GM21723 (cell line): Measurements from ENCODE around the gene GBX1.

Source experiments
- ATAC-seq: cut with Tn5 transposase; IDR thresholded peaks from one replicate; pipeline ENCODE4 v1.9.1; 2021; ENCODE audit warnings: mild to moderate bottlenecking, moderate library complexity; ENCODE audit not compliant: unreplicated experiment

Gene GBX1

DNA sequence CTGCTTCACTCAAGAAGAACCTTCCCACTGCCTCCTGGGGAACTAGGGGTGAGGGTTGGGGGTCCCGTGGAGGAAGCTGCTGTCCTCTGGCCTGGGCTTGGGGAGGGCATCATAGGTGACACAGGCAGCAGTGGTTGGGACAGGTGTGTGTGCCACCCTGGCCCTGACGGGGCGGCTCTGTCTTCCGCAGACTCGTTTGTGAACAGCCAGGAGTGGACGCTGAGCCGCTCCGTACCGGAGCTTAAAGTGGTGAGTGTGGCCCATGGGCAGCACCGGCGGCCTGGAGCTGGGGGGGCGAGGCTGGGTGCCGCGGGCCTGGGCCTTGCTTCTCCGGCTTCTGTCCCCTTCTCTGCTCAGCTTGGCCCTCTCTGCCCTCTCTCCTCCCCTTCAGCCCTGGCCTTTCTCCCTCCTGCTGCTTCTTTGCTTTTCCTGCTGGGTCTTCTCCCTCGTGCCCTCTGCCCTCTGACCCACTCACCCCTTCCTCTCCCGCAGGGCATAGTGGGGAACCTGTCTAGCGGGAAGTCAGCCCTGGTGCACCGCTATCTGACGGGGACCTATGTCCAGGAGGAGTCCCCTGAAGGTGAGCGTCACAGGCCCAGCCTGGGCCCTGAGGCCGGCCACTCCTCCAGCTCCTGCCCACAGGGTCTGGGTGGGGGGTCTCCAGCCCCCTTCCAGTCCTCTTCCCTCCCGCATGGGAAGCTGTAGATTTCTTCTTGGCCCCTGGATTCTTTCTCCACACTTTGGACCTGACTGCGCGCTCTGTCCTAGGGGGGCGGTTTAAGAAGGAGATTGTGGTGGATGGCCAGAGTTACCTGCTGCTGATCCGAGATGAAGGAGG lies 50.7 kb downstream of the GBX1 start:
- ATAC-seq = no peak

DNA sequence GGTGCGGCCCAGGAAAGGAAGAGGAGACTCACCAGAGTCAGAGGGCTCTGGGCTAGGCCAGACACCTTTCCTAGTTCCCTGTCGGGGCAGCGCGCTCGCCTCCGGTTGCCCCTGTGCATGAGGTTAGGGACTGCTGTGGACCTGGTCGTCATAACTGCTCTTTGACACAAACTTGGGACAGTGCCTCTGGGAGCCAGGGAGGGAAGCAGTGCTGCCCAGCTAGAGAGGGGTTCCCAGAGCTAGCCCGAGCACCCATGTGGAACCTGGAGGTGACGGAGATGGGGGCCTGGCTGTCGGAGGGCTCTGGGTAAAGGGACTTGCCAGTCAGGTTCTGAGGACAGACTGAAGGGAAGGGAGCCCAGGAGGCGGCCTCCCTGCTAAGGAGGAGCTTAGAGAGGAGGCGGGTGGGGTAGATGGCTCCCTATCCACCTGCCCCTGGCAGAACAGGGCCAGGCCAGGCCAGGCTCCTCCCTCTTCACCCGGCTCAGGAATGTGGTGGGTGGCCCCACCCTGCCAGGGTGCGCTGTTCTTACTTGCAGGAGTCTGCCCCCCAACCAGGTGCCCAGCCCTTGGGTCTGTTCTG lies 51.6 kb downstream of the GBX1 start:
- ATAC-seq = no peak

DNA sequence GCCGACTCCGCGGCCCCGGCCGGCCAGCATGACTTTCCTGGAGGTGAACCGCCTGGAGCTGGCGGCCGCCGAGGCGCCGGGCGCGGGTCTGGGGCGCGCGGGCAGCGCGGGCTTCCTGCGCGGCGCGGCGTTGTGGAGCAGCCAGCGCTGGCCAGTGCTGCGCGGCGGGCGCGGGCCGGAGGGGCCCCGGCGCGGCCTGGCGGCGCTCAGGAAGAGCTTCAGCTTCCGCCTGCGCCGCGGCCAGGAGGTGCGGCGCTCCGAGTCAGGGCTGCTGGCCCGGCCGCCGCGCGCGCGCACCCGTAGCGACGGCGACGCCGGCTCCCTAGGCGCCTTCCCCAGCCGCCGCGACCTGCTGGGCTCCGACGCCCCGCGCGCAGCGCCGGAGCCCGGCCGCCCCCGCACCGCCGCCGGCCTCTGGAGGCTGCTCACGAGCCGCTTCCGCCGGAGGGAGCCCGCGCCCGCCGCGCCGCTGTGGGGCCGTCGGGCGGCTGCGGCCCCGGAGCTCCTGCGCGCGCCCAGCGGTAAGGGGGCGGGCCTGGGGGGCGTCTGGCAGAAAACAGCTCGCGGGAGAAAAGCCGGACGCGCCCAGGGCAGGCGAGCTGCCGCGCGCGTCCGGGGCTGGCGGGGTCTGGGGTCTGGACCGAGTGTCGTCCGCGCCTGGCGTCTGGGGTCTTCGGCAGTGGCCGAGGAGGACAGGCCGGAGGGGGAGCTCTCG lies 52.2 kb downstream of the GBX1 start:
- no peak for ATAC-seq

DNA sequence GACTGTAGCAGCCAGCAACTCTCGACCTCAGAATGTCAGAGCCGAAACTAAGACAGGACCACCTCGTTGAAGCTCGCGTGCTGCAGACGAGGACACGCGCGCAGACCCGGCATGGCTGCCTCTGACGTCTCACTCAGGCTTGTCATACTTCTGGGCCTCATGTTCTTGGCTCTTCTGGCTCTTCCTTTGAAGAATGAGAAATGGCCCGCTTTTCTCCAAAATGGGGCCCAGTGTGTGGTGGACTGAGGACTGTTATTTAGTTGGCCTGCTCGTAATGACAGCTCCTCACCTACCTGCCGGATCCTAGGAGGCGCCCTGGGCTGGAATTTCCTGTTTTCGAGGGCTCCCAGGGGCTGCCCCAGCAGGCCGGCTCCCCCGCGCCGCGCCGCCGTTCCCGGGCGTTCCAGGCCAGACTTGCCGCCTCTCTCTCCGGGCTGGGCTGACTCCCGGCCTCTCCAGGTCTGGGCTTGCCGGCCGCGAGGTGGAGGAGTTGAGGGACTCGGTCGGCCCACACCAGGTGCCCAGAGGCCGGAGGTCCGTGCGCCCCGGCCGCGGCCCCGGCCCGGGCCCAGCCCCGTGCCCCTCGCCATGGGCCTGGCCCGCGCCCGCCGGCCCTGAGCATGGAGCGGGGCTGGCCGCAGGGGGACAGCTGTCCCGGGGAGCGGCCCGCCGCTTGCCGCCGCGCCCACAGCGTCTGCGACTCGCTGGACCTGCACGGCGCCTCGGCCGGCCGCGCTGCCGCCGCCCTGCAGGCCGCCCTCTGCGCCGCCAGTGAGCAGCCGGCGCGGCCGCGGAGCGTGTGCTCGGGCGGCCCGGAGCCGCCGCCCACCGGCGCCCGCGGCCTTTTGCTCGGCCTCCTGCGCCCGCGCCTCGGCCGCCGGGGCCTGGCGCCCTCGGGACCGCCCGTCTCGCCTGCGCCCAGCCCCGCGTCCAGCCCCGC lies 53.1 kb downstream of the GBX1 start:
- no peak for ATAC-seq

DNA sequence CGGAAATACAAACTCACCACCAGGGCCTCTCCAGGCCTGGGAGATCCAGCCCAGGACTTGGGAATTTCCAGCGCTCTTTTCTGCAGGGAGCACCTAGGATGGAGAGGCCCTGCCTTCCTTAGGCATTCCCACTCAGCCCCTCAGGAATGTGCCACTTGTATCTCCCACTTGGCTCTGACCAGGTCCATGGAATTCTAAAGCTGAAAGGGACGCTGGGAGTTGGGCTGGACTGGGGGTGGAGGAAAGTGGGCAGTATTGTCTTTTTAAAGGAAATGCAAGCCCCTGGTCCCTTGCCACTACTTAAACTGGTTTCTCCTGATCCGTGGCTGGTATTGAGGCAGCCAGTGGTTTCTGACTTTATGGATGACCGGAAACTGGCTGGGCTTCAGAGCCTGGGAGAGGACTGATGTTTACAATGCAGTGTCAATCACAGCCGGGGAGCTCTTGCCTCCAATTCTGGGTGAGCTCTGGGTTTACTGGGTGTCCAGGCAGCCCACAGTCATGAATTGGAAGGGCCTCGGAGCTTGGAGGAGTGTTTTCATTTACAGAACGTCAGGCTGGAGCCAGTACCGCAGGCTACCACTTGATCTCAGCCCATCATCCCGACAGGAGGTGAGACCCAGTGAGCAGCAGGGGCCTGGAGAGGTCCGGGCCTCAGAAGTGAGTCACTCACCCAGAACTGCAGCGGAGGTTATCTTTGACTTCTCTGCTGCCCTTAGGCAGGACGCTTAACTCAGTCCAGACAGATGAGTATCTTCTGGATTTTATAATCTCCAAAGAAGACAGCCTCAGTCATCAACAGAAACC lies 53.9 kb downstream of the GBX1 start:
- ATAC-seq = no peak

DNA sequence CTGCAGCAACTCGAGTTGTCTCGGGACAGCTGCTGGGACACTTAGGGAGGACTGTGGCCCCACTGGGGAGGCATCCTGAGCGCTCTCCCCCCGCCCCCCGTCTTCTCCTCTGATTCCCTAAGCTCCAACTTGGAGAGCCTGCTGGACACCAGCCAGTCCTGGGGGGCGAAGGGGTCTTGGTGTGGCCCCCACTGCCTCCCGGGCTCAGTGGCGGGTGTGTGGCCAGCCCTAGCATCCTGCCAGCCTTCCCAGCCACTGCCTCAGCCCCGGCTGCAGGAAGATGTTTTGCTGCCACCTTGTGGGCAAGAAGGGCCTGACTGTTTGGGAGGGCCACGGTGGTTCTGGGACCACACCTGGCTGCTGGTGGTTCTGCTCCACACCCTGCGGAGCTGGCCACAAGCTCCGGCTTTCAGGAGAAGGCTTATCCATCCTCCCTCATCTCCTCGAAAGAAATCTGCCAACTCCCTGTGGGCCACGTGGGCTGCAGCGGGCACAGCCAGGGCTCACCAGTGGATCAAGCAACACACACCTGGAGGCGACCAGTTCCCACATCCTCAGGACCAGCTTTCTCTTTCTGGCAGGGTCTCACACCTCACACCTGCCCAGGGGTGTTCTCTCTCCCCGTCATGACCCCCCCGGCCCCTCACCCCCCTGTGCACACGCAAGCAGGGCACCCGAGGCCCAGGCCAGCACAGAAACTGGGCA lies 56.4 kb downstream of the GBX1 start:
- ATAC-seq = peak; percentile 88

DNA sequence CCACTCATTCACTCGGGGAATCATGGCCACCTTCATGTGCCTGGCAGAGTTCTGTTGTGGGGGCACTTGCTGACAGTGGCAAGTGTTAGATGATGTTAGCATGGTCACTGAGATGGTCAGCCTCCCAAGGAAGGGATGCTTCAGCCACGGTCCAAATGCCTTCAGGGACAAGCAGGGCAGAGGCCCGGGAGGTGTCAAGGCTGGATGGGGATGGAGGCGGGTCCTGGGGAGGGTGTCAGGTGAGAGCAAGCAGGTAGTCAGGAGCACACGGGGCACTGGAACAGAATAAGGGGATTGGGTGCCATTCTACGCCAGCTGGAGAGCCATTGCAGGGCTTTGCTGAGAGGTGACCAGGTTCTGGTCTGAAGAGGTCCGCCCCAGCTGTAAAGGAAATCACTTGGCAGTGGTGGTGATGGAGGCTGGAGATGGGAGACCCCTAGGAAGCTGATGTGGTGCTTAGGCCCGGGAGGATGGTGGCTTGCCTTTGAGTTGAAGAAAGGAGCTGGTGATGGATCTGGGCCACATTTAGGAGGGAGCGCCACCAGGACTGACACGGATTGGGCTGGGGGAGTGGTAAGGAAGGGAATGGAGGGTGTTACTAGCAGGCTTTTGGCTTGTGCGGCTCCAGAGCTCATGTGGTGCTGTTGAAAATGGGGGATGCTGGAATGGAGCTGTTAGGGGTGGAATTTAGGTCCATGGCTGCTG lies 57.1 kb downstream of the GBX1 start:
- ATAC-seq = no peak

DNA sequence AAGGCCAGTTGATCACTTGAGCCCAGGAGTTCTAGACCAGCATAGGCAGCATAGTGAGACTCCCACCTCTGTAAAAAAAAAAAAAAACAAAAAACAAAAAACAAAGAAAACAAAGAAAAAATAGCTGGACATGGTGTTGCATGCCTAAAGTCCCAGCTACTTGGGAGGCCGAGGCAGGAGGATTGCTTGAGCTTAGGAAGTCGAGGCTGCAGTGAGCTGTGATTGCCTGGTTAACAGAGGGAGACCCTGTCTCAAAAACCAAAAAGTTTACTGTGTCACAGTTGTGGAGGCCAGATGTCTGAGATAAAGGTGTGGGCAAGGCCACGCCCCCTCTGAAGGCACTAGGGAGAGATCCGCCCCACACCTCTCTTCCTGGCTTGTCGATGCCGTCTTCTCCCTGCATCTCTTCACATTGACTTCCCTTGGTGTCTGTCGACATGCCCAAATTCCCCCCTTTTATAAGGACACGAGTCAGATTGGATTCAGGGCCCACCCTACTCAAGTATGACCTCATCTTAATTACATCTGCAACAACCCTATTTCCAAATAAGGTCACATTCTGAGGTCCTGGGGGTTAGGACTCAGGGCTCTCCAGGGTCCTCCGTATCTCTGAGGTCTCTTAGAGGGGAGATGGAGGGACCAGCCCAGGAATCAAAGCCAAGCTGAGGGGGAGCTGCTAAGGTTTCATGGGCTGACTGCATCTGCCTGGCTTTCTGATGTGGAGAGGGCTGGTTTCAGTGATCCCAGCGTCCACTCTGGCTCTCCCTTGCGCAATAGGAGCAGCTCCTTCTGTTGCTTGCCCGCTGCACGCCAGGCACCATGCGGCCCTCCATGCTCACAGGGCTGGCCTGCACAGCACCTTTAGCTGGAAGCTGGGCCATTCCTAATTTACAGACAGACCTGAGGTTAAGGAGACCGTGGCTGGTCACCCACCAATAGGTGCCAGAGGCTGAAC lies 58.1 kb downstream of the GBX1 start:
- ATAC-seq = no peak

DNA sequence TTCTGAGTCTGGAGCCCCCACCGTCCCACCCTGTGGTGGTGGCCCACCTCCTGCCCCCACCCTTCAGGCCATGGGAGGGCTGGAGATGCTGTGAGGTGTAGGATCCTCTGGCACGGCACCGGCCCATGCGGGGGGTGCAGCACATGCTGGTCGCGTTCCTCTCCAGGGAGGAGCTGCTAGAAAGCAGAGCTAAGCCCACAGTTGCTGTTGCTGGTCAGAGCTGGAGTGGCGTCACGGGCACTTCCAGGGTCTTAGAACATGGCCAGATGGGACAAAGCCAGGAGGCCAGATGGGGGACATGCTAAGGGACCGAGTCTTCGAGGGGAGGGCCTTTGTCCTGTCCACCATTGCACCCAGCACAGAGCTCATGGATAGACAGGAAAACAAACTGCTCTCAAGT lies 59.6 kb downstream of the GBX1 start:
- no peak for ATAC-seq

DNA sequence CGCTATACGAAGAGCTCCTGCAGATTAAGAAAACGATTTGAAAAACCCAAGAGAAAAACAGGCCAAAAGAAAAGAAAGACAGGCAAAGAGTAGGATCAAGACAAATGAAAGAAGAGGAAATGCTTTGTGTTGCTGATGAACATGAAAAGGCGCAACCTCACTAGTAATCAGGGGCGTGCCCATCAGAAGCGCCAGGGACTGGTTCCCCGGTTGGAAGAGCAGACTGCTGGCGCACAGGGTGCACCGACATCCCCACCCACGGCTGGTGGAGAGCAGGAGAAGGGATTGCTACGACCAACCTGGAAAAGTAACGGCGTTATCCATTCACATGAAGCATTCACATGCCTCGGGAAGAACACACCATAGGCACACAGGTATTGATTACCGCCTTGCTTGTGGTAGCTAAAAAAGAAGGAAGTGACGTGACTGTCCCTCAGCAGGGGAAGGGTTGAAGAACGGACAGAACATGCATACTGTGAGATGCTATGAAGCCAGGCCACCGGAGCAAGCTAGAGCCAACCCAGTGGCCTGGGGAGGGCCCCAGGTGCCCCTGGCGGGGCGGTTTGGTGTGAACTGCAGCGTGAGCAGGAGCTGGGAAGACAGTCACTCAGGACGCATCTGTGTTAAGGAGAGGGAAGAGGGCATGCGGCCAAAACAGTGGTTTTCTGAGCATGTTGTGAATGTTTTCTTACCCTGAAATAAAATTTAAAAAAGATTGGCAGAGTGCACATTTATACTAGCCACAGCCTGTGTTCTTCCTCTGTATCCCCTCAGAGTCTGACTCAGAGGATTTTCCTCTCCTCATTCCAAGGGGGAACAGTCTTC lies 62.9 kb downstream of the GBX1 start:
- no peak for ATAC-seq

DNA sequence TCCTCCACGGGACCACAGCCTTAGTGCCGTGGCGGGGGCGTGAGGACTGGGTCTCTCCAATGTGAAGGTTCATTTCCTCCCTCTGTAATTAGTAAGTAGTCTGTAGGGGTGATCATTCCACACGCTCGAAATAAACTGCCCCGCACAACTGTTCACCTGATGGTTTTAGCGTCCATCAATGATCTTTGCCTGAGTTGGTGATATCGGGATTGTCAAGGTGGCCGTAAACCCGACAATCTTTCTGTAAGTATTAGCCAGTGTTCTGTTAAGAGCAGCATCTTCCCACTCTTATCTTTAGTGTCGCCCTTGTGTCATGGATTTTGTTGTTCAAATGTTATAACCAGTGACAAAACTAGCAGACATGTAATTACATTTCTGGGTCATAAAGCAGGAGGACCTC lies 63.5 kb downstream of the GBX1 start:
- ATAC-seq = no peak

DNA sequence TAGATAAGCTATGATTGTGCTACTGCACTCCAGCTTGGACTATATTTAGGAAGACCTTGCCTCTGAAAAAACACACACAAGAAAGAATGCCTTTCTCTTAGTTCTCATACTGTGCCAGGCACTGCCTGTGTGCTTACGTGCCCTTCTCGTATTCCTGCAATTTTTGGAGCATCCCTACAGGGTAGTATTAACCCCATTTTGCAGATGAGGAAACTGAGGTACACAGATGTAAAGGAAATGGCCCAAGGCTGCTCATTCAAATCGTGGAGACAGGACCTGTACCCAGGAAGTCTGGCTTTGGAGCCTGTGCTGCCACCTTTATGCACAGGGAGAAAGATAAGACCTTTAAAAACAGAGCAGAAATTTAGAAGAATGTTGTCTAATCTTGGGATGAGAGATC lies 64.5 kb downstream of the GBX1 start:
- no peak for ATAC-seq

DNA sequence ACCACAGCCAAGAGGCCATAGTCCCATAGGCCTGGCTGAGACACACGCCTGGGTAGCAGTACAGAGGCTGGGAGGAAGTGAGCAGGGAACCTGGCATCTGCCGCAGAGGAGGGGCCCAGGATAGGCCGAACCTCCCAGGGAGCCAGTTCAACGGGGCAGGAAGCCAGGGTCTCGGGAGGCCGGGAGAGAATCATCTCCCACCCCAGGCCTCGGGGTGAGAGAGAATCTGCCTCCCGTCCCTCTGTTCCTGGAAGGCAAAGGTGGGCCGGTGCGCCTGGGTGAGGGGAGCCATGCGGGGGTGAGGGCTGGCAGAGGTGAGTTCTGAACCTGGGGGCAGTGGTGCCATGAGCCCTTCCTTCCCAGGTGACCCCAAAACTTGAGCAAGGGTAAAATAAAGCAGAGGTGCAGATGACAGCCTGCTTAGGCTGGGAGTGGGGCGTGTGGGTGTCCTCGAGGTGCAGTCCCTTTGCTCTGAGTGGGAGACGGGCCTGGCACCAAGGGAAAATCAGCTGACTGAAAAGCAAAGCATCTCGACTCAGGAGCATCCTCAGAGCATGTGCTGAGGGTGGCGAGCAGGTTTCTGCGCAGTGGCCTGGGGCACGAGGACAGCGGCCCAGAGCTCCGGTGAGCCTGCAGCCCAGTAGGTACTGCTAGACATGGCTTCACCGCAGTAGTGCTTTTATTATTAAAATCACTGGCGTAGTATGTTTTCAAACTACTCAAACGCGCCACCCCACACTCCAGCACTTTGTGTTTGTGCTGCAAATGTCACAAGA lies 65.7 kb downstream of the GBX1 start:
- ATAC-seq = no peak

DNA sequence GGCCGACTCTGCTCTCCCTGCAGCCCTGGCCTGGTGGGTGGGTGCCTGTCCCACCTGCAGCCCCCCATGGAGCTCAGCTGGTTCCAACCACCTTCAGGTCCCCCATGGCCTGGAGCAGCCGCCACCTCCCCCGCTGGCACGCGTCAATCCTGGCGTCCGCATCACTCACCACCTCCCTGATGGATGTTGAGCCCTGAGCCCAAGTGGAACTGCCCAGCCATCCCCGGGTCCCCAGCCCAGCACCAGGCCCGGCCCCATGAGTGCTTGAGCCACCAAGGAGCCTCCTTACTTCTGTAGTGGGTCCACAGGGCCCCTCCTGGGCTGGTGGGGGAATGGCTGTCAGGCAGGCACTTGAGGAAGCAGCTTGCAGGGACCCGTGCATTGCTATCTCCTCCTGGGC lies 66.6 kb downstream of the GBX1 start:
- no peak for ATAC-seq

DNA sequence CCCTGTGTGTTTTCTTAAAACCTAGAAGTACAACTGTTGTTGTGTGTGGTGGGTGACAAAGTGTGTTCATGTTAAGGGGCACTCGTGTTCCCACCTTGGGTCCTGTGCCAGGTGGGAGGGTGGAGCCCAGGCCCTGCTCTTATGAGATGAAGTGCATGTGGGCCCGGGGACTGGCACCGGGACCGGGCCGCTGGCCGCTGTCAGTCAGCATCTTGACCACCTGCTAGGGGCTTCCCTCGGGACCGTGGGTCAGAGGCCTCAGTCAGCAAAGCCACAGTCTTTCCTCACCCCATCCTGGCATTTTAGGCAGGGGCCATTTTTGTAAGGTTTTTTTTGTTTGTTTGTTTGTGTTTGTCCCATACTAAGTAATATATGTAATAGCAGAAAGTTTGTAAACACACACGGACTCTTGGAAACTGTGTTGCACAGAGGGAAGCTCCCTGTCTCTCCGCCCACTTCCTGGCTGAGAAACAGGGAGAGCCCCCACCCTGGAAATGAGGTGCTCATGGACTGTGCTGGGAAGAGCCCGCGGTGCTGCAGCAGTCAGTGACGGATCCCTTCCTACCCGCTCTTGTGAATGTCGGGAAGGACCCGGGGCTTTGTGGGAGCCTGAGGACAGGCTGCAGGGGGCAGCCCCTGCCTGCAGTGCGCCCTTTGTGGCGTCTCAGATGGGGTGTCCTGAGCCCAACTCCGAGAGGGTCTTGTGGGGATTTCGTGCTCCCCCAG lies 67.8 kb downstream of the GBX1 start:
- ATAC-seq = no peak
